Endothelial cell of umbilical vein (primary cell): ENCODE results near the gene TSEN34. TPM values are rescaled to one million over a fixed set of nuclear protein-coding genes. Genes with fewer than 3 reads are reported as not detected.

Experiments
- BruUV-seq: library from RNA; stranded (reverse); fragments of 400-500 nt; replicated peaks from 2 replicates; lab custom pipeline; 2021; lab: Mats Ljungman, UMichigan
- CTCF ChIA-PET: fragments of 300-600, 350-600 bp; sonication (Branson Sonifier 250); formaldehyde crosslinking; loops from one replicate; lab custom pipeline; 2021; ENCODE audit warnings: antibody characterized with exemption, inconsistent platforms; lab: Charles Lee
- POLR2A ChIA-PET: fragments of 300-600, 350-600 bp; sonication (Branson Sonifier 250); formaldehyde crosslinking; loops from one replicate; lab custom pipeline; 2021; ENCODE audit warnings: antibody characterized with exemption, inconsistent platforms; lab: Charles Lee
- DNase-seq: peaks from one replicate; pipeline ENCODE4 v3.0.0-alpha.2; 2011; ENCODE audit warnings: low read depth, low spot score
- FAIRE-seq: peaks from 2 replicates; lab custom pipeline; 2011; peaks lifted over from hg19 to GRCh38; lab: Jason Lieb, UNC
- H2AFZ ChIP-seq: 2 replicates; pipeline ENCODE4 v1.6.0; 2012; ENCODE audit warnings: low read depth, low read length, control low read depth, inconsistent platforms
- H3K27ac ChIP-seq: 2 replicates; pipeline ENCODE4 v1.5.1; 2011; ENCODE audit warnings: low read depth, mild to moderate bottlenecking, control low read depth, low read length, moderate library complexity; ENCODE audit not compliant: insufficient read depth
- H3K27me3 ChIP-seq, 2 experiments: 2 replicates each; pipeline versions ENCODE4 v1.6.0 to v1.6.1; 2011; ENCODE audit warnings: low read length in 2 of 2, mixed read lengths in 1 of 2; ENCODE audit not compliant: control insufficient read depth in 2 of 2, insufficient read depth in 2 of 2
- H3K36me3 ChIP-seq, 2 experiments: 2 replicates in 1 of 2; 3 replicates in 1 of 2; pipeline ENCODE4 v1.5.1; 2011; ENCODE audit warnings: low read length in 2 of 2, mild to moderate bottlenecking in 1 of 2, moderate library complexity in 1 of 2; ENCODE audit not compliant: control insufficient read depth in 2 of 2, insufficient read depth in 2 of 2; ENCODE audit errors: extremely low read depth in 1 of 2
- H3K4me1 ChIP-seq: 3 replicates; pipeline ENCODE4 v1.5.1; 2011; ENCODE audit warnings: mild to moderate bottlenecking, low read length; ENCODE audit not compliant: control insufficient read depth, insufficient read depth; ENCODE audit errors: extremely low read depth
- H3K4me2 ChIP-seq: 2 replicates; pipeline ENCODE4 v1.6.1; 2011; ENCODE audit warnings: low read length, control low read depth, mixed read lengths; ENCODE audit not compliant: insufficient read depth
- H3K4me3 ChIP-seq, 3 experiments: fragments of 200-600 bp in 1 of 3; sonication (generic), shearing (Covaris generic) in 1 of 3; replicated peaks in 1 of 3; 2 replicates each; pipeline ENCODE4 v1.5.1; 2011 to 2016; ENCODE audit warnings: control low read depth in 3 of 3, low read length in 3 of 3, mild to moderate bottlenecking in 2 of 3, inconsistent platforms in 1 of 3, low read depth in 1 of 3, moderate library complexity in 1 of 3; ENCODE audit not compliant: insufficient read depth in 1 of 3
- H3K79me2 ChIP-seq: 2 replicates; pipeline ENCODE4 v1.6.0; 2012; ENCODE audit warnings: low read length, inconsistent platforms; ENCODE audit not compliant: control insufficient read depth, insufficient read depth
- H3K9ac ChIP-seq: replicated peaks from 2 replicates; pipeline ENCODE3; 2011; ENCODE audit warnings: low read length, control low read depth; ENCODE audit not compliant: insufficient read depth; ENCODE audit errors: extremely low read depth
- H3K9me1 ChIP-seq: replicated peaks from 3 replicates; pipeline ENCODE4 v1.6.0; 2011; ENCODE audit warnings: mild to moderate bottlenecking, low read length; ENCODE audit not compliant: control insufficient read depth, insufficient read depth; ENCODE audit errors: extremely low read depth
- H3K9me3 ChIP-seq: replicated peaks from 2 replicates; pipeline ENCODE4 v1.5.1; 2012; ENCODE audit warnings: low read length, inconsistent platforms; ENCODE audit not compliant: control insufficient read depth, insufficient read depth
- H4K20me1 ChIP-seq: replicated peaks from 2 replicates; pipeline ENCODE3; 2011; ENCODE audit warnings: mild to moderate bottlenecking, low read length; ENCODE audit not compliant: control insufficient read depth, insufficient read depth; ENCODE audit errors: extremely low read depth
- EZH2 ChIP-seq: IDR thresholded peaks from 2 replicates; pipeline ENCODE4 v1.6.1; 2012; ENCODE audit warnings: borderline replicate concordance, low read depth, mild to moderate bottlenecking, moderate library complexity, low read length, inconsistent platforms; ENCODE audit not compliant: severe bottlenecking
- FOS ChIP-seq: IDR thresholded peaks from 2 replicates; pipeline ENCODE4 v1.6.1; 2011; ENCODE audit warnings: mild to moderate bottlenecking, low read length, moderate library complexity, borderline replicate concordance; ENCODE audit not compliant: insufficient read depth
- GATA2 ChIP-seq: IDR thresholded peaks from 2 replicates; pipeline ENCODE4 v1.7.0; 2011; ENCODE audit warnings: low read depth, mild to moderate bottlenecking, moderate library complexity, mixed read lengths, low read length; ENCODE audit not compliant: insufficient read length, insufficient read depth
- JUN ChIP-seq: IDR thresholded peaks from 2 replicates; pipeline ENCODE4 v1.6.1; 2011; ENCODE audit warnings: borderline replicate concordance, low read depth; ENCODE audit not compliant: insufficient read length, insufficient read depth
- MYC ChIP-seq: IDR thresholded peaks from one replicate; pipeline ENCODE4 v1.6.1; 2011; ENCODE audit warnings: mild to moderate bottlenecking, low read depth, low read length
- POLR2A ChIP-seq: IDR thresholded peaks from 2 replicates; pipeline ENCODE4 v1.6.1; 2012; ENCODE audit warnings: low read depth, mild to moderate bottlenecking, control low read depth, low read length
- POLR2AphosphoS5 ChIP-seq: IDR thresholded peaks from 2 replicates; pipeline ENCODE4 v1.6.1; 2012; ENCODE audit warnings: low read depth, mild to moderate bottlenecking, control low read depth, low read length, moderate library complexity; ENCODE audit not compliant: insufficient read depth
- dilution Hi-C: fragments of 300-500 bp; cut with MboI; formaldehyde crosslinking; loops from one replicate; pipeline ENCODE4 v1.15.0; 2019; ENCODE audit warnings: low sequenced_read_pairs; ENCODE audit not compliant: extremely low pct_ligation_motif_present
- intact Hi-C: fragments of 100-400 bp; cut with micrococcal nuclease; formaldehyde crosslinking; loops from one replicate; pipeline ENCODE4 v1.10.0; 2022
- polyA plus RNA-seq, 4 experiments: library from polyadenylated mRNA; depleted of rRNA in 3 of 4; stranded (reverse) in 3 of 4; unstranded in 1 of 4; fragments of >200 nt; gene quantifications; 2 replicates each; pipeline versions ENCODE4 v1.2.1 to v1.2.3, GENCODE V29; 2011 to 2012; ENCODE audit warnings: missing spikeins in 1 of 4
- total RNA-seq: library from RNA; stranded (reverse); gene quantifications from 2 replicates; pipeline ENCODE4 v1.2.3, GENCODE V29; 2021
- TF ChIP-seq, protein P1 (sequence below), 2 donors: IDR thresholded peaks; 1 replicate in 1 of 2; 2 replicates in 1 of 2; pipeline ENCODE4 v1.5.1; 2011; ENCODE audit warnings: low read length in 2 of 2, mild to moderate bottlenecking in 2 of 2, moderate library complexity in 2 of 2, control low read depth in 1 of 2, inconsistent platforms in 1 of 2, low read depth in 1 of 2; ENCODE audit not compliant: insufficient read depth in 1 of 2; ENCODE audit errors: extremely low read depth in 1 of 2
- TF ChIP-seq, protein P2 (sequence below): IDR thresholded peaks from 2 replicates; pipeline ENCODE4 v1.6.1; 2011; ENCODE audit not compliant: insufficient read depth, insufficient read length

Gene TSEN34
- total and polyA plus RNA-seq, 2 donors (not counting 3 experiments of a cell fraction or from before 2014, with no cell fraction given) = 40.7 to 81.9 TPM

DNA sequence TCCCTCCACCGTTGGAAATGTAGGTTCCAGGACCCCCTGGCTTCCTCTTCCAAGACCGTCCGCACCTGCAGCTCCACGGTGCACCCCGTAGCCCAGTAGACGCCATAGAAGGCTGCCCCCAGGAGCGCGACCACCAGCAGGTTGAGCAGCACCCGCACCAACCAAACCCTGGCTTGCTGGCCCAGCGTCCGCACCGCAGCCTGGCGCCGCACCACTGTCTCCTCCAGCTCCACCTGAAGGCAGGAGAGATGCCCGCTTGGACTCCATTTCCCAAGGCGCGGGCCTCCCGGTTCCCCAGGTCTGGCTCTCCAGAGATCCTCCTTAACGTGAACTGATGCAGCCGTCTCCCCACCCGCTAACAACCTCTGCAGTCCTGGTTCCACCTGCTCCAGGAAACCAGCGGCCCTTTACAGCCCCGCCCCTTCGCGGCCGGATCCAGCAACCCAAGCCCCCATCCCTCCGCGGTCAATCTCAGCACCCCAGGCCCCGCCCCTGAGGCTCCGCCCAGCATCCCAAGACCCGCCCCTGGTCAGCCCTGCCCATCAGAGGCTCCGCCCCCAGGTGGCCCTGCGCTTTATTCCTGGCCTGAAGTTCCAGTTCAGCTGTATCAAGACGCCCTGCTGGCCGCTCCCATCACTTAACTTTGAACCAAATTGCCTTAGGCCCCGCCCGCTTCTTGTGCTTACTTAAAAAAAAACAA is 26.6 kb upstream of the TSEN34 start:
- POLR2A ChIA-PET = interaction anchor here (0.5 kb wide), 1 partner anchor 14 kb away, joined by 3 read pairs; no protein-coding TSS in a partner anchor

DNA sequence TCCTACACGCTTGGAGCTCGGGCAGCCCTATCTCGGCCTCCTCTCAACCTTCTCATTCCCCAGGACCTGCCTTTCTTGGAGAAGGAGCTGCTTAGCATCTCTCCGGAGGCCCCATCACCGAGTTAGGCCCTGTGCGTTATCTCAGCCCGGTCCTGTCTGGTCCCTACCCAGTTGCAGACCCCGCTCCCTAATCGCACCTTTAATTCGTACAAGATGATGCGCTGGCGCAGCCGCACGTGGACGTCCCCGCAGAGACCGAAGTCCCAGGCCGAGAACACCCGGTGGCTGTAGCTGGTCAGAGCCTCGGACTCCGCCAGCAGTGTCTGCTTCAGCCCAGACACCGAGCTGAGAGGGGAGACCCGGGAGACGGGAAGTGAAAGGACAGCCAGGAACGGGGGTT is 25.9 kb upstream of the TSEN34 start:
- Histone ChIP-seq H3K27me3 (peaks cover 0 to 8% of the 10 kb centered on the region in 2 experiments), H3K9ac (no peak overlapping the region), H3K9me1 (no peaks in the 10 kb centered on the region), H2AFZ (no peak overlapping the region), H3K27ac (no peak overlapping the region), H3K4me3 (no peak overlapping the region), H3K9me3 (no peaks in the 10 kb centered on the region), H4K20me1 (no peaks in the 10 kb centered on the region), H3K4me2 (no peak overlapping the region), H3K79me2 (no peaks in the 10 kb centered on the region), H3K36me3 (no peaks in the 10 kb centered on the region), H3K4me1 (peaks cover 8% of the 10 kb centered on the region)
- intact Hi-C loops = no loop called here
- DNase-seq = no peak
- dilution Hi-C loops = no loop called here
- no peak for FAIRE-seq
- BruUV-seq = no TSS peak
- ChIA-PET POLR2A (no interaction called here), CTCF (interaction anchor here (0.7 to 0.9 kb wide), 2 partner anchors 28 to 101 kb away, joined by 3 read pairs; no protein-coding TSS in a partner anchor)
- TF ChIP-seq GATA2 (no peak), FOS (no peak), EZH2 (no peak), POLR2A (no peak), POLR2AphosphoS5 (no peak), JUN (no peak), MYC (no peak)
- TF ChIP-seq, protein P1, sequence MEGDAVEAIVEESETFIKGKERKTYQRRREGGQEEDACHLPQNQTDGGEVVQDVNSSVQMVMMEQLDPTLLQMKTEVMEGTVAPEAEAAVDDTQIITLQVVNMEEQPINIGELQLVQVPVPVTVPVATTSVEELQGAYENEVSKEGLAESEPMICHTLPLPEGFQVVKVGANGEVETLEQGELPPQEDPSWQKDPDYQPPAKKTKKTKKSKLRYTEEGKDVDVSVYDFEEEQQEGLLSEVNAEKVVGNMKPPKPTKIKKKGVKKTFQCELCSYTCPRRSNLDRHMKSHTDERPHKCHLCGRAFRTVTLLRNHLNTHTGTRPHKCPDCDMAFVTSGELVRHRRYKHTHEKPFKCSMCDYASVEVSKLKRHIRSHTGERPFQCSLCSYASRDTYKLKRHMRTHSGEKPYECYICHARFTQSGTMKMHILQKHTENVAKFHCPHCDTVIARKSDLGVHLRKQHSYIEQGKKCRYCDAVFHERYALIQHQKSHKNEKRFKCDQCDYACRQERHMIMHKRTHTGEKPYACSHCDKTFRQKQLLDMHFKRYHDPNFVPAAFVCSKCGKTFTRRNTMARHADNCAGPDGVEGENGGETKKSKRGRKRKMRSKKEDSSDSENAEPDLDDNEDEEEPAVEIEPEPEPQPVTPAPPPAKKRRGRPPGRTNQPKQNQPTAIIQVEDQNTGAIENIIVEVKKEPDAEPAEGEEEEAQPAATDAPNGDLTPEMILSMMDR (IDR thresholded peaks at IDR 0.05; ENCODE audit: extremely low read depth in 1 of 2, insufficient read depth in 1 of 2, low read depth in 1 of 2, low read length in 2 of 2) = no peak
- TF ChIP-seq, protein P2, sequence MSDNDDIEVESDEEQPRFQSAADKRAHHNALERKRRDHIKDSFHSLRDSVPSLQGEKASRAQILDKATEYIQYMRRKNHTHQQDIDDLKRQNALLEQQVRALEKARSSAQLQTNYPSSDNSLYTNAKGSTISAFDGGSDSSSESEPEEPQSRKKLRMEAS = no peak

More for the DNA sequence above, 26.6 kb upstream of the TSEN34 start:
- Histone ChIP-seq H3K27me3 (peaks cover 0 to 8% of the 10 kb centered on the region in 2 experiments), H3K4me3 (peak overlapping the region in 1 of 3 experiments; percentile 22), H4K20me1 (no peaks in the 10 kb centered on the region), H3K4me1 (peaks cover 8% of the 10 kb centered on the region), H3K9ac (no peak overlapping the region), H3K36me3 (no peaks in the 10 kb centered on the region), H3K9me1 (no peaks in the 10 kb centered on the region), H3K27ac (no peak overlapping the region), H3K4me2 (peak overlapping the region; percentile 50), H3K79me2 (no peaks in the 10 kb centered on the region), H2AFZ (peak overlapping the region; percentile 51), H3K9me3 (no peaks in the 10 kb centered on the region)
- CTCF ChIA-PET = interaction anchor here (1.3 kb wide), 1 partner anchor 25 kb away, joined by 3 read pairs; the partner anchor contains the start of gene MBOAT7
- dilution Hi-C loops = no loop called here
- intact Hi-C loops = loop anchor here (1.0 to 5.0 kb wide), 3 partner anchors 26 to 293 kb away; partner anchors contain the start of gene RPS9
- TF ChIP-seq JUN (no peak), MYC (no peak), GATA2 (no peak), POLR2A (no peak)
- FAIRE-seq (peak; percentile 83), DNase-seq (peak; percentile 84)
- BruUV-seq = no TSS peak
